Dermis microvascular lymphatic vessel endothelial cell (primary cell): ENCODE data around the gene HSPA8. TPM values are rescaled to one million over a fixed set of nuclear protein-coding genes. Genes with fewer than 3 reads are reported as not detected.
"Not testable (repeated sequence)": the region's sequence is repeated elsewhere in the genome, so short reads cannot be mapped to it uniquely, and the experiment has no call there.

Experiments
- DNase-seq, 2 donors: peaks; one replicate each; pipeline versions ENCODE4 v3.0.0 to v3.0.0-alpha.2; 2010; ENCODE audit warnings: low read depth in 2 of 2
- total RNA-seq: library from RNA; depleted of rRNA; stranded (reverse); fragments of >200 nt; gene quantifications from 2 replicates; pipeline ENCODE4 v1.2.1, GENCODE V29; 2014

The HSPA8 gene
- total RNA-seq: 2,469 and 3,052 TPM in 2 replicates

GRCh38 chr11:123061403-123062157, at the start of gene HSPA8:
Gene HSPA8, minus strand, starts transcription at chr11:123062136. Its CDS starts 812 bp downstream, at chr11:123061324.
- DNase-seq: peak; percentile 20 to 66

GRCh38 chr11:123111465-123111864, 49.5 kb upstream of the HSPA8 start:
- DNase-seq: peak; percentile 15 to 50

GRCh38 chr11:123110397-123110796, 48.5 kb upstream of the HSPA8 start:
- no peak for DNase-seq

GRCh38 chr11:123107945-123108495, 46.1 kb upstream of the HSPA8 start:
- DNase-seq: no peak

GRCh38 chr11:123104697-123105096, 42.8 kb upstream of the HSPA8 start:
- no peak for DNase-seq

- DNase-seq: peak; percentile 38 to 65
These were observed 41.5 kb upstream of the HSPA8 start for GRCh38 chr11:123103326-123103980.

- no peak for DNase-seq
These were observed 38.6 kb upstream of the HSPA8 start for GRCh38 chr11:123100379-123101085.

GRCh38 chr11:123098990-123099389, 37.1 kb upstream of the HSPA8 start:
- no peak for DNase-seq

GRCh38 chr11:123093739-123094138, 31.8 kb upstream of the HSPA8 start:
- no peak for DNase-seq

GRCh38 chr11:123091506-123091905, 29.6 kb upstream of the HSPA8 start:
- no peak for DNase-seq

GRCh38 chr11:123090168-123090567, 28.2 kb upstream of the HSPA8 start:
- not testable (repeated sequence) for DNase-seq

GRCh38 chr11:123088896-123089295, 27.0 kb upstream of the HSPA8 start:
- DNase-seq: not testable (repeated sequence)

- DNase-seq: not testable (repeated sequence)
These were observed 25.7 kb upstream of the HSPA8 start for GRCh38 chr11:123087657-123088056.

- no peak for DNase-seq
These were observed 24.4 kb upstream of the HSPA8 start for GRCh38 chr11:123086305-123086704.

GRCh38 chr11:123085497-123085896, 23.6 kb upstream of the HSPA8 start:
- DNase-seq: no peak

- DNase-seq: no peak
These were observed 22.5 kb upstream of the HSPA8 start for GRCh38 chr11:123084454-123084853.

- DNase-seq: peak; percentile 98 to 99
These were observed 21.7 kb upstream of the HSPA8 start for GRCh38 chr11:123083623-123084029.

GRCh38 chr11:123082977-123083376, 21.0 kb upstream of the HSPA8 start:
- peak in 1 of 2 donors; percentile 14 for DNase-seq

- DNase-seq: no peak
These were observed 18.1 kb upstream of the HSPA8 start for GRCh38 chr11:123080015-123080414.

GRCh38 chr11:123076484-123076883, 14.5 kb upstream of the HSPA8 start:
- no peak for DNase-seq

GRCh38 chr11:123073343-123074057, 11.6 kb upstream of the HSPA8 start:
- no peak for DNase-seq
